NB4 (cell line): ENCODE measurements around the gene CRADD.

Experiments used
- DNase-seq: peaks from one replicate; pipeline ENCODE4 v3.0.0; 2010; ENCODE audit warnings: low read depth
- H3K4me3 ChIP-seq: one replicate; pipeline ENCODE4 v1.5.1; 2011; ENCODE audit warnings: mild to moderate bottlenecking, low read depth, low read length, moderate library complexity
- MYC ChIP-seq: IDR thresholded peaks from 2 replicates; pipeline ENCODE4 v1.6.1; 2011; ENCODE audit warnings: low read depth, low read length
- POLR2A ChIP-seq: IDR thresholded peaks from 2 replicates; pipeline ENCODE4 v1.6.1; 2011; ENCODE audit warnings: mild to moderate bottlenecking; ENCODE audit not compliant: insufficient read length; ENCODE audit errors: extremely low read depth
- TF ChIP-seq, protein P1 (sequence below): IDR thresholded peaks from 2 replicates; pipeline ENCODE4 v1.6.1; 2011; ENCODE audit warnings: low read depth, low read length
- TF ChIP-seq, protein P2 (sequence below): IDR thresholded peaks from one replicate; pipeline ENCODE4 v1.5.1; 2012; ENCODE audit warnings: low read depth, low read length

The CRADD gene

DNA sequence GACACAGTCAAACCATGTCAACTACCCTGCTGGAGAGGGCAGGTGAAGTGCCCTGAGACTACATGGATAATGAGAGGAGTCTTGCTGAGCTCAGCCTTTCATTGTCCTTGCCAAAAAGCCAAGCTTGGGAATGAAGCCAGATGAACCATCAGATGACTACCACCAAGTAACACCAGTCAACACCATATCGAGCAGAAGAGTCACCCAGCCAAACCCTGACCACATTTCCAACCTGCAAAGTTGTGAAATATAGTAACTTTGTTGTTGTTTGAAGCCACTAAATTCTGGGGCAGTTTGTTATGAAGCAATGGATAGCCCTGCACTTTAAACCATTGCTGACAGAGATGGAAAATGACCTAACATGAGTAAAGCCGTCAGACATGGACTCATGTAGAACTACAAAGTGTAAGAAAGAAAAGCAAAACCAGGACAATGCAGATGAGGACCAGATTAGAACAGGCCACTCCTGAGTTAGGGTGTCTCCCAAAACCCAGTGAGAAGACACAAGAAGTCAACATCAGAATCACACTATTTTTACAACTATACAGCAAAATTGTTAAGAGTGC lies 12.5 kb upstream of the CRADD start:
- TF ChIP-seq, protein P1, sequence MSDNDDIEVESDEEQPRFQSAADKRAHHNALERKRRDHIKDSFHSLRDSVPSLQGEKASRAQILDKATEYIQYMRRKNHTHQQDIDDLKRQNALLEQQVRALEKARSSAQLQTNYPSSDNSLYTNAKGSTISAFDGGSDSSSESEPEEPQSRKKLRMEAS, result no peak
- TF ChIP-seq POLR2A (no peak), MYC (no peak)
- TF ChIP-seq, protein P2, sequence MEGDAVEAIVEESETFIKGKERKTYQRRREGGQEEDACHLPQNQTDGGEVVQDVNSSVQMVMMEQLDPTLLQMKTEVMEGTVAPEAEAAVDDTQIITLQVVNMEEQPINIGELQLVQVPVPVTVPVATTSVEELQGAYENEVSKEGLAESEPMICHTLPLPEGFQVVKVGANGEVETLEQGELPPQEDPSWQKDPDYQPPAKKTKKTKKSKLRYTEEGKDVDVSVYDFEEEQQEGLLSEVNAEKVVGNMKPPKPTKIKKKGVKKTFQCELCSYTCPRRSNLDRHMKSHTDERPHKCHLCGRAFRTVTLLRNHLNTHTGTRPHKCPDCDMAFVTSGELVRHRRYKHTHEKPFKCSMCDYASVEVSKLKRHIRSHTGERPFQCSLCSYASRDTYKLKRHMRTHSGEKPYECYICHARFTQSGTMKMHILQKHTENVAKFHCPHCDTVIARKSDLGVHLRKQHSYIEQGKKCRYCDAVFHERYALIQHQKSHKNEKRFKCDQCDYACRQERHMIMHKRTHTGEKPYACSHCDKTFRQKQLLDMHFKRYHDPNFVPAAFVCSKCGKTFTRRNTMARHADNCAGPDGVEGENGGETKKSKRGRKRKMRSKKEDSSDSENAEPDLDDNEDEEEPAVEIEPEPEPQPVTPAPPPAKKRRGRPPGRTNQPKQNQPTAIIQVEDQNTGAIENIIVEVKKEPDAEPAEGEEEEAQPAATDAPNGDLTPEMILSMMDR, result no peak
- H3K4me3 ChIP-seq, result no peak overlapping the region
- no peak for DNase-seq

DNA sequence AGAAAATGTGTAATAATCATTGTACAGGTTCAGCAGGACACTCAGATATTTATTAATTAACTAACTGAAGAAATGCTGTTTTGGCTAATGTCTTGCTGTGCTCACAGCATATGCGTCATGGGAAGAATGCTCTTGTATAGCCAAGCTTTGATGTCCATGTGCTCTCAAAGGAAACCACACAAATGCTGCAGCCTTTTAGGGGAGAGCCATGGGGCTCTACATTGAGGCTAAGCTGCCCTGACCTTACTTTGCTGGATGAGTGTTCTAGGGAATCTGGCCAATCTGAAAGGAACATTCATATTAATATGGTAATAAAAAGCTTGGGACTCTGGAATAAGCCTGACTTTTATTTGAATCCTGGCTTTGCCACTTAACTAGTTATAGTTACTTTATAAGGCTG lies 9.5 kb upstream of the CRADD start:
- DNase-seq, result no peak
- no peak overlapping the region for H3K4me3 ChIP-seq
- TF ChIP-seq MYC (no peak), POLR2A (no peak)
- TF ChIP-seq, protein P1, result no peak
- TF ChIP-seq, protein P2, result no peak

DNA sequence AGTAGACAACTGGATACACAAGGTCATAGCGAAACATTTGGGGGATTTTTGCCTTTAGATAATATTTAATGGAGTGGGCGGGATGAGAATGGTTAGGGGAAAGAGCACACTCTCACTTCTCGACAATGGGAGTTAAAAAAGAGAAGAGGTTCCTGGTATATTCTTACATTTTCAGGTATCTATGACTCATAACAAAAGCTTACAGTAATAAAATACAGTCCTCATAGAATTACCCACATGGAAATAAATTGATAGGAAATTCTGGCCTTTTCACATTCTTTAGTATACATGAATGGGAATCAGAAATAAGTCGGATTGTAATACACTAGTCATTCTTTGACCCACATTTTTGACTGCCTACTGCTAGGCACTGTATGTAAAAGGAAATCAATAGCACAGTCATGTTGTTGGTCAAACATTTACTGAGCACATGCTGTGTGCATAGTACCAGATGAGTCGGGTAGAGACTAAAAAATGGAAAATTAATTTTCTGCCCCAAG lies 8.2 kb upstream of the CRADD start:
- TF ChIP-seq MYC (no peak), POLR2A (no peak)
- TF ChIP-seq, protein P2, result no peak
- TF ChIP-seq, protein P1, result no peak
- H3K4me3 ChIP-seq, result no peak overlapping the region
- no peak for DNase-seq

DNA sequence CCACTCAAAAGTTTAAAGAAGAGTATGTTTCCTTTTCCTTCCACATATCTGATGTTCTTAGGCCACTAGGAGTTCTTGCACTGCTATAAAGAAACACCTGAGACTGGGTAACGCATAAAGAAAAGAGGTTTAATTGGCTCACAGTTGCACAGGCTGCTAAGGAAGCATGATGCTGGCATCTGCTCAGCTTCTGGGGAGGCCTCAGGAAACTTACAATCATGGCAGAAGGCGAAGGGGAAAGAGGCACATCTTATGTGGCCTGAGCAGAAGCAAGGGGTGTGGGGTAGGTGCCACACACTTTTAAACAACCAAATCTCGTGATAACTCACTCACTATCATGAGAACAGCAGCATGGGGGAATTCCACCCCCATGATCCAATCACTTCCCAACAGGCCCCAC lies 7.7 kb upstream of the CRADD start:
- DNase-seq, result no peak
- TF ChIP-seq, protein P1, result no peak
- TF ChIP-seq MYC, result no peak
- TF ChIP-seq, protein P2, result no peak
- TF ChIP-seq POLR2A, result no peak
- no peak overlapping the region for H3K4me3 ChIP-seq

DNA sequence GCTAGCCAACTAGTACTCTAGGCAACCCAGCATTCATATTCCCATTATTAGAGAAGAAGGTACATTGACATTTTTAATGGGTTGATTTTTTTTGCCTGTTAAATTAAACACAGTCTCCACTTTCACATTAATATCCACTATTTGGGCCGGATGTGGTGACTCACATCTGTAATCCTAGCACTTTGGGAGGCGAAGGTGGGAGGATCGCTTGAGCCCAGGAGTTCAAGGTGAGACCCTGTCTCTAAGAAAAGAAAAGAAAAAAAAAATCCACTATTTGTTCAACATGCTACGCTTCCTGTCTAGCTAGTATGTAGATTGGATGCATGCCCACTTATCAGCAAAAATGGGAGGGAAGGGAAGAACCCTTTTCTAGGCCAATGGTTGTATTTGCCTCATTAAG lies 7.1 kb upstream of the CRADD start:
- H3K4me3 ChIP-seq, result no peak overlapping the region
- TF ChIP-seq, protein P2, result no peak
- TF ChIP-seq MYC, result no peak
- no peak for TF ChIP-seq POLR2A
- TF ChIP-seq, protein P1, result no peak
- no peak for DNase-seq
